ENCODE results near the gene RPS5.
"Not testable (repeated sequence)": the region's sequence is repeated elsewhere in the genome, so short reads cannot be mapped to it uniquely, and the experiment has no call there.

Gene RPS5

DNA sequence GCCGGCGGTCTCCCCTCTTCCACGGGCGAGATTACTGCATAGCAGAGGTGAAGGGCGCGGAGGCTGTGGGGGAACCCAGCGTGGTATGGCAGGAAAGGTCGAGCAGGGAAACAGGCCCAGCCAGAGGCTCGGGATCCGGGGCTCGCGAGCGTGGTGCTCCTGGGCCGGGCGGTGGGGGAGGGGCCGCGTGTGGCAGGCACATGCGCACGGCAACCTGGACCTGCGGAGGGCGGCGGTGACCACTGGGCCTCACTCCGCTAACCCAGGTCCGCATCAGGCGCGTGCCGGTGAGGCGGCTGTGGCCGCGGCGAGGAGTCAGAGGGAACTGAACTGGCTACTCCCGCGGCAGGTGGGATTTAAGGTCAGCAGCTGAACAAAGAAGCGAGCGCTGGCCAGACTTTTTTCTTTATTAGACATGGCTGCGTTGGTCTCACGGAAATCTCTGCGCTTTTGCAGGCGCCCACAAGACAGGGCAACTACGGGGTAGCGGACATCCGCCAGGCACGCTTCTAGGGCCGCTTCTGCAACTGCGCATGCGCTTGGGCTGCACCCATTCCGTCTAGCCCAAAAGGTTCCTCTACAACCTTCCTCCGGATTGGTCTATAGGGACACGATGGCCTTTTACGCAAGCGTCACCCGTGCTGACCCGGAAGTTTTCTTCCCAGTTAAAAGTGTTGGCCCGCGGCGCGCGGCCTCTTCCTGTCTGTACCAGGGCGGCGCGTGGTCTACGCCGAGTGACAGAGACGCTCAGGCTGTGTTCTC, at the start of gene RPS5:
Gene RPS5, plus strand, starts transcription at position 694 of the 762 bp plus-strand sequence. CDS start 869 bp downstream, outside the sequence.
- DNase-seq: peak; percentile 80

DNA sequence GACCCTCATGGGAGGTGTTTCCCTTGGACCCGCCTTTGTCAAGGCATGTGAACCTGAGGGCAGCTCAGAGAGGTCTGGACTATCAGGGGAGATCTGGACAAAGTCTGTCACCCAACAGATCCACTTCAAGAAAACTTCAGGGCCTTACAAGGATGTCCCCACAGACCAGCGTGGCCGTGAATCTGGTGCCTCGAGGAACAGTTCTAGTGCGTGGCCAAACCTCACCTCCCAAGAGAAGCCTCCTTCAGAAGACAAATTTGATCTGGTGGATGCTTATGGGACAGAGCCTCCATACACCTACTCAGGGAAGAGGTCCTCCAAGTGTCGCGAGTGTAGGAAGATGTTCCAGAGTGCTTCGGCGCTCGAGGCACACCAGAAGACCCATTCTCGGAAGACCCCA, 48.7 kb upstream of the RPS5 start:
- DNase-seq: no peak

DNA sequence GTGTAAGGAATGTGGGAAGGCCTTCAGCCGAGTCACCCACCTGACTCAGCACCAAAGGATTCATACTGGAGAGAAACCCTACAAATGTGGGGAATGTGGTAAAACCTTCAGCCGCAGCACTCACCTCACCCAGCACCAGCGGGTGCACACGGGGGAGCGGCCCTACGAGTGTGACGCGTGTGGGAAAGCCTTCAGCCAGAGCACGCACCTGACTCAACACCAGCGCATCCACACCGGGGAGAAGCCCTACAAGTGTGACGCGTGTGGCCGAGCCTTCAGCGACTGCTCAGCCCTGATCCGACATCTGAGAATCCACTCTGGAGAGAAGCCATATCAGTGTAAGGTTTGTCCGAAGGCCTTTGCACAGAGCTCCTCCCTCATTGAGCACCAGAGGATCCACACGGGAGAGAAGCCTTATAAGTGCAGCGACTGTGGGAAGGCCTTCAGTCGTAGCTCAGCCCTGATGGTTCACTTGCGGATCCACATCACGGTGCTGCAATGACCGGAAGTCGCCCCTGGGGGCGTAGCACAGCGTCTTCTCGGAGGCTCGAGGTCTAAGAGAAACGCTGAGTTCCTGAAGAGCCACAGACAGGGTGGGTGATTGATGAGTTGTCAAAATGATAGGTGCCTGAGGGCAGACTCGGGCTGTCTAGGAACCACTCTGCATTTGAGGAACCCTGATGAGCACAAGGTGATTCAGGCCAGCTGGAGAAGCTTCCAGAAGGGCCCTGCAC, 48.1 kb upstream of the RPS5 start:
- no peak for DNase-seq

DNA sequence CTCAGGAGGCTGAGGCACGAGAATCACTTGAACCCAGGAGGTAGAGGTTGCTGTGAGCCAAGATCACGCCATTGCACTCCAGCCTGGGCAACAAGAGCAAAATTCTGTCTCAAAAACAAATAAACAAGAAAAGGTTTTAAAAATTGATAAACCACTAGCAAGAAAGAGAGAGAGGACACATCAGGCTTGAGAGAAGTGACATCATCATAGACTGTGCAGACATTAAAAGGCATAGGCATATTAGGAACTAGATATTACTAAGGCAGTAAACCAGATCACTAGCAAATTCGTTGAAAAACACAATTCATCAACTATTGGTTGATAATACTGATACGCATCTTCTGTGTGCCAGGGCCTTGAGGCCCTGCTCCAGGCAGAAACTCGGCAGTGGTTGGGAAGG, 41.5 kb upstream of the RPS5 start:
- no peak for DNase-seq

DNA sequence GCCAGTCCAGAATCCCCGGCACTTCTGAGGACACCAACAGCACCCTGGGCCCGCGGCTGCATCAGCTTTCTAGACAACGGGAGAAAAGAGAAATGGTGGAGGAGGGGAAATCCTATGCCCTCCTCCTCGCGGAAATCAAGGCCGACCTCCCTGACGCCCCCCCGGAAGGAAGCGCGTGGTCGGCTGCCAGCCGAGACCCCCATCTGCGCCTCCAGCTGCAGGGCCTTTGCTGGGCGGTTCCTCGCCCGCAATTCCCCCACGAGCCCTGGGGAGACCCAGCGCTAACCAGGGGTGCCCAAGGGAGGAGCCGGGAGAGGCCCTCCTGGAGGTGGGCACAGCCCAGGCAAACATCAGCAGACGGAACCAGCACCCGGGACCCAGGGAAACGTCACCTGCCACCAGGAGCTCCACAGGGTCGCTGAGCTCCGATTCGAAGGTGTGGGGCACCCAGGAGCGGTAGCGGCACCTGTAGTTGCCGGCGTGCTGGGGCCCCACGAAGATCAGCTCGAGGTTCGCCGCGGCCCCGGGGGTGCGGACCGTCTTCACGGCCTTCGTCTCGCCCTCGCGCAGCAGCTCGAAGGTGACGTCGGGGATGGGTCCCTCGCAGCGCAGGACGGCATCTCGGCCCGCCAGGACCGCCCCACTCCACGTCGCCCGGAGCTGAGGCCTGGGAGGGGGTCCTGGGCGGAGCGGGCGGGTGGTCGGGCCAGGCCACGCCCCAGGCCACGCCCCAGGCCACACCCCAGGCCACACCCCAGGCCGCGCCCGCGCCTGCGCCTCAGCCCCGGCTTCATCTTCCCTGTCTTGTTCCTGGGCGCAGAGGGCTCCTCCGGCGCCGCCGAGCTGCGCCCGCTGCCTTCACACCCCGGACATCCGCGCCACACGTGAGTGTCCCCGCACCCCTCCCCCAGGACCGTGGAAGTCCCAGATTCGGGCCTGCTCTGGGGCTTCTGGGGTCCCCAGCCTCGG, 39.8 kb upstream of the RPS5 start:
- peak; percentile 25 for DNase-seq

DNA sequence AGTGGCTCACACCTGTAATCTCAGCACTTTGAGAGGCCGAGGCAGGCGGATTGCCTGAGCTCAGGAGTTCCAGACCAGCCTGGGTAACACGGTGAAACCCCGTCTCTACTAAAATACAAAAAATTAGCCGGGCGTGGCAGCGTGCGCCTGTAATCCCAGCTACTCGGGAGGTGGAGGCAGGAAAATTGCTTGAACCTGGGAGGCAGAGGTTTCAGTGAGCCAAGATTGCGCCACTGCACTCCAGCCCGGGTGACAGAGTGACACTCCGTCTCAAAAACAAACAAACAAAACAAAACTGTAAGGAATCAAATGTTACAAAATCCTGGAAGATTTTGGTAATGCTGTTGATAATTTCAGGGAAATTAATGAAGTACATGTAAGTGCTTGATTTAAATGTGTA, 39.0 kb upstream of the RPS5 start:
- DNase-seq: not testable (repeated sequence)

DNA sequence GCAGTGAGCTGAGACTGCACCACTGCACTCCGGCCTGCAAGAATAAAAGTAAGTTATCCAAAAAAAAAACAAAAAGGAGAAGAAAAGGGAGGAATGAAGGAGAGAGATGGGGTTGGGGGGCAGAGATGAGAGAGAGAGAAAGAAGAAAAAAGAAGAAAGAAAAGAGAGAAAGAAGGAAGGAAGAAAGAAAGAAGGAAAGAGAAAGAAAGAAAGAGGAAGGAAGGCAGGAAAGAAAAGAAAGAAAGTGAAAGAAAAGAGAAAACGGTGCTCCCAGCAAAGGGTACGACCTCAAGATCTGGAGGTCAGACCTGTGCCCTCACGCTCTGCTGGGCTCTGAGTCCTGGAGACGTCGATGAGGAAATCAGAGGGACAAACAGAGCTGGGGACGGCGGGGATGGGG, 37.5 kb upstream of the RPS5 start:
- DNase-seq: no peak

DNA sequence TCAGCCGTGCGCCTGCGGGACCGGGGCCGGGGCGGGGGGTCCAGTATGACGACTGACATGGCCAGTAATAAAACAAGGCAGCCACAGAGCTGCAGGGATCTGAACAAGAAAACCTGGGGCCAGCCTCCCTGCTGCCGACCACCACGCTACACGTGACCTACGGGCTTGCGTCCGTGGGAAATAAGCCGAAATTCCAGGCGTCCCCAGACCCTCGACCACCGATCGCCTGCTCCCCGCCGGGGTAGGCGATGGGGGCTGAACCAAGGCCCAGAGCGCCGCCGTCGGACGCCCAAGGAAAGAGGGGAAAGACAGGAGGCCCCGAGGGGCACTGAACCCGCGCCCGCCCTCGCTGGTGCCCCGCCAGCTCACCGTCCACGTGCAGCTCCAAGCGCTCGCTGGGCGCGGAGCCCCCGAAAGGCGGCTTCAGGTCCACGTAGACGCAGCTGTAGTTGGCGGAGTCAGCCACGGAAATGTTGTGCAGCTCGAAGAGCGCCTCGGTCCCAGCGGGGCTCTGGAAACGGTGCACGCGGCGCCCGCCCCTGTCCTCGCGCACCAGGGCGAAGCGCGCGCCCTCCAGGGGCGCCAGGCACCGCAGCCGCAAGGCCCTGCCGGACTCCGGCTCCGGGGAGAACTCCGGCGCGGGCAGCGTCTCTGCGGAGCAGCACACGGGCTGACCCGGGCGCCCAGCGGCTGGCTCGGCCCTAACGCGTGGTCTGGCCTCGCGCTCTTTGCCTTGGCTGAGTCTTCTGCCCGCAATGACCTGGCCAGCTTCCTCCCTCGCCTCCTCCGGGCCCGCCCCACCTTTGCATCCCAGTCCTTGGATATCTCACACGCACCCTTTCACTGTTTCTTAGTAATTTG, 36.8 kb upstream of the RPS5 start:
- DNase-seq: no peak

DNA sequence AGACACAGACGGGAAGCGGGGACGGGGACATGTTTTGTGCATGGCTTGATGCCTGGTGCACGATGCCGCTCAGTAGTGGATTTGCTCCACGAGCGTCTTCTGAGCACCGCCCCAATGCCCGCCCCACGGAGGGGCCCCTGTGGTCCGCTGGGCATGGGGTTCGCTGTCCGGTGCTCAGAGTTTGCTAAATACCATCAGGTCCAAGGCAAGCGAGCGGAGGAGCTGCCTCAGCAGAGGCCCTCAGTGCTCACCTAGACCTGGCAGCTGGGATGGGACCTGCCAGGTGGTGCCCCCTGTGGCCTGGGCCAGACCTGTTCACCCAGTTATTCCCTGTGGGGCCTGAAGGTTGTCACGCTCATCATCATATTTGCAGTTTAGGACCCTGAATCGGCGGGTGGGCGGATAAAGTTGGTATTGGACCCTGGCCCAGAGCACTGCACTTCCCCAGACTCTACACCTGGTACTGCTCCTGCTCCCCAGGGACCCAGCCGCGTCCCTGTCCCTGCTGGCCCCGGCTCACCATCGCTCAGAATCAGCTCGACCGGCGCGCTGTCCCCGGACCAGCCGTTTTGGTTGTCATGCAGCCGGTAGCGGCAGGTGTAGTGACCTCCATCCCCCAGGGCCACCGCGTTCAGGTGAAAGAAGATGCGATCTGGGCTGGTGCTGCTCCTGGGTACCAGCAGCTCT, 36.1 kb upstream of the RPS5 start:
- DNase-seq: no peak

DNA sequence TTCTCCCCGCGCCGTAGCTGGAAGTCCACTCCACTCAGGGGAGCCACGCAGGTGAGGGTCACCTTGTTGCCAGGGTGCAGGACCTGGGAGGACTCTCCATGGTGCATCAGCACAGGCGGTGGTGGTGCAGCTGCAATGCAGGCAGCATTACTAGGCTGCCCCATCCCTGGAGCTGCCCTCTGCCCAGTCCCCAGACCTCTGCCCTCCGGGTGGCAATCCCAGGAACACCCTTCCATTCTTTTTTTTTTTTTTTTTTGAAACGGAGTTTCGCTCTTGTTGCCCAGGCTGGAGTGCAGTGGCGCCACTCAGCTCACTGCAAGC, 35.6 kb upstream of the RPS5 start:
- no peak for DNase-seq

DNA sequence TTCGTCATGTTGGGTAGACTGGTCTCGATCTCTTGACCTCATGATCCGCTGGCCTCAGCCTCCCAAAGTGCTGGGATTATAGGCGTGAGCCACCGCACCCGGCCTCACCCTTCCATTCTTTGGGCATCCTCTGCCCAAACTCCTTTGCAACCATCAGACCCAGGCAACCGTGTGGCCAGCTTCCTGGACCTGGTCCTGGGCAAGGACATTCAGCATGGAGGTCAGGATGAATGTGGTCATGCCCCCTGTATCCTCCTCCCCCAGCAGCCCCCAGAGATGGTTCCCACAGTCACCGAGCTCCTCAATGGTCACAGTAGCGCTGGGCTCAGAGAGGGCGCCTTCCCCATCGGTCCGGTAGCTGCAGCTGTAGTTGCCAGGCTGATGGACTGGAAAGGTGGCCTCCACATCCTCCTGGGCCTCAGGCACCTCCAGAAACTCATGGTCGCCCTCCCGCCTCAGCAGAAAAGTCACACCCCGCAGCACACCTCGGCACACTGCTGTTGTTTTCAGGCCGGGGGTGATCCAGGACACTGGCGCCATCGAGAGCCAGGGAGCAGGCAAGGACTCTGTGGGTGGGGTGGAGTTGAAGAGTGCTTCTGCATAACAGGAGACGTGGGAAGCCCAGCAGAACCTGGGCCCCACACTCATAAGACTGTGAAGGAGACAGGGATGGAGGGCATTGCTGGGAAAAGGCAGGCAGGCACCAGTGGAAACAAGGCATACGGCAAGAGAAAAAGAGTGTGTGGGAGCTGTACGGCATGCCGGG, 34.9 kb upstream of the RPS5 start:
- no peak for DNase-seq

DNA sequence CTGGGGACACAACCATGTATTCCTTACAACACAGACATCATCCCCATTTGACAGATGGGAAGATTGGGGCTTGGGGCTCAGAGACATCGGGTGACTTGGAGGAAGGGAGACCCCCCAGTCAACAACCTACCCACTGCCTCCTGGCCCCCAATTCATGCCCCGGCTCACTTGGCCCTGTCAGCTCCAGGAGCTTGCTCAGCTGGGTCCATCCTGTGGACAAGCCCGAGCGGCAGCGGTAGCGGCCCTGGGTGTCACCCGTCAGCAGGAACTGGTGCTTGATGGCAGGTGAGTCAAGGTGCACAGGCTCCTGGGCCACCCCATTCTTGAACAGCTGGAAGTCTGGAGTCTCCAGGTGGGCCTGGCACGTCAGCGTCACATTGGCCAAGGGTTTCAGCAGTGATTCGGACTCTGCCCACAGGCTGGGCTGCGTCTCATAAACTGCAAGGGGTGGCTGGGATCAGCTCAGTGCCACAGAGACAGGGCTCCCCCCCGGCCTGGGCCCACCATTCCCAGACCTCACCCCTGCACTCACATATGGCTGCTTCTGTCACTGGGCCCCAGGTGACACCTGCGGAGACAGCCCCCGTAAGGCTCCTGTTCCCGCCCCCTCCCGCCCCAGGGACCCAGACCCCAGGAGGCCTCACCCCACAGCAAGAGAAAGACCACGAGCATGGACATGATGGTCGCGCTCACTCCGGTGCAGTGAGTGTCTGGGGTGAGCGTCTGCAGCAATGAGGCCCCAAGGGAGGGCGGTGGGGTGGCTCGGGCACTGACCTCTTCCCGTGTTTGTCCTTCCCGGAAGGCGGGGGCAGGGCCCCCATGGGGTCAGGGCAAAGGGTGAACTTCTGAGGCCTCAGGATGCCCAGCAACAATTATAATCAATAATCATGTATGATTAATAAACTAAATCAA, 34.1 kb upstream of the RPS5 start, which contains the start of gene A1BG:
Gene A1BG, minus strand, starts transcription at position 733 of the 912 bp plus-strand sequence. Its CDS starts 55 bp downstream, at position 678.
- no peak for DNase-seq

DNA sequence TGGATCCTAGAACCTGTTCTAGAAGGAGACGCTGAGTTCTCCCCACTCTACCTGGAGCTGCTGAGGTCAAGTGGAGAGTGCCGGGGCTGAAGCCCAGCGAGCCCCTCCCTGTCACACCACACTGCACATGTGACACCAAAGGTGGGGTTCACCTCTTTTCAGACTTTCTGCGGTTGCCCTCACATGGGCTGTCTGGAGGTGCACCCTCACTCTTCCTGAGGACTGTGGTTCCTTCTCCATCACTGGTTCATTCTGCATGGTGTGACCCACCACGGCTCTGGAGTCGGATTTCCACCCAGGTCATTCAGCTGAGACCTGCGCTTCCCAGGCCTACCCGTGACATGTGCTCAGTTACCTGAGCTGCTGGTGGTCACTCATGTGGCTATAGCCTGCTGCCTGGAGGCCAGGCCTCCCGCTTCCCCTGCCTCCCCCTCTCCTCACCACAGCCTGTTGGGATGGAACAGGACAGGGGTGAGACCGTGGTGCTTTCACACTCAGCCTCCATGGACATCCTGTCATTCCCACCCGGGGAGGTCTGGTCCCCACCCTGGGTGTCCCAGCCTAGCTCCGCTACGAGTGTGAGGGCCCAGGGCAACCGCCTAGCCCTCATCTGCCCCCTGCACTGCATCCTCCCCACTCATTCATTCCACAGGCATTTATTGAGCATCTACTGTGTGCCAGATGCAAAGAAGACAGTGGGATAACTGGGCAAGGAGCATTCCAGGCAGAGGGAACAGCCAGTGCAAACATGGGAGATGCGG, 33.2 kb upstream of the RPS5 start:
- no peak for DNase-seq

DNA sequence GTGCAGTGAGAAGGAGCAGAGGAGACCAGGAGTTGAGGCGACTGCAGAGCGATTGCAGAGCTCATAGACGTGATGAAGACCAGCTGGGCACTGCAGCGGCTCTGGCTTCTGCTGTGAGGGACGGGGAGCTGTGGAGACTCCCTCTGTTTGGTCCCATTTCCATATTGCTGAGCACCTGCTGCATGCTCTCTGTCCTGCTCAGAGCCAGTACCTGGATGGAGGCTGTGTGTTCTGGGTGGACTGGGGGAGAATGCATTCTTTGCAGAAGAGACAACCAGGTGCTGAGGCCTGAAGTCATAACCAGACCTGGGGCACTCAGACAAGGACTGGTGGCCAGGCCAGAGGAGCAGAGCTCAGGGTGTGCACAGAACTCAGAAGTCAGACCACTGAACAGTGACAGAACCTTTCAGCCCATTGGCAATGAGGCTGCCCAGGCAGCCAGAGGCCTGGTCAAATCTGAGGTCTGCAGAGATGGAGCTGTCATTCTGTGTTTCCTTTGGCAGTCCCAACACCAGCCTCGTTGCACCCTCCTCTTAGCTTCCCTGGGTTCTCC, 32.5 kb upstream of the RPS5 start:
- DNase-seq: no peak

DNA sequence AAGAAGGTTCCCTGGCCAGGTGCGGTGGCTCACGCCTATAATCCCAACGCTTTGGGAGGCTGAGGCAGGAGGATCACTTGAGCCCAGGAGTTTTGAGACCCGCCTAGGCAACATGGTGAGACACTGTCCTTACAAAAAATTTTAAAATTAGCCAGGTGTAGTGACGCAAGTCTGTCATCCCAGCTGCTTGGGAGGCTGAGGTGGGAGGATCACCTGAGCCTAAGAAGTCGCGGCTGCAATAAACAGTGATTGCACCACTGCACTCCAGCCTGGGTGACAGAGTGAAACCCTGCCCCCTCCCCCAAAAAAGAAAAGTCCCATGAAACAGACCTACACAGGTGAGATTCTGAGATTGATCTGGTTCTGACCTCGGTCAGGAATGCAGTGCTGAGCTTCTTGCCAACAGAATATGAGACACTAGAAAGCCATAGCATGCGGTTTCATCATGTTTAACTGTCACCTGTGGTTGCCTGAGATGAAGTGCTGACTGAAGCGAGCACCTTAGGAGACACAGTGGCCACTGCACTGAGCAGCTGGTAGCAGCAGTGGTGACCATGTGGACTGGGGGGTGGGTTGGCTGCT, 31.8 kb upstream of the RPS5 start:
- no peak for DNase-seq

DNA sequence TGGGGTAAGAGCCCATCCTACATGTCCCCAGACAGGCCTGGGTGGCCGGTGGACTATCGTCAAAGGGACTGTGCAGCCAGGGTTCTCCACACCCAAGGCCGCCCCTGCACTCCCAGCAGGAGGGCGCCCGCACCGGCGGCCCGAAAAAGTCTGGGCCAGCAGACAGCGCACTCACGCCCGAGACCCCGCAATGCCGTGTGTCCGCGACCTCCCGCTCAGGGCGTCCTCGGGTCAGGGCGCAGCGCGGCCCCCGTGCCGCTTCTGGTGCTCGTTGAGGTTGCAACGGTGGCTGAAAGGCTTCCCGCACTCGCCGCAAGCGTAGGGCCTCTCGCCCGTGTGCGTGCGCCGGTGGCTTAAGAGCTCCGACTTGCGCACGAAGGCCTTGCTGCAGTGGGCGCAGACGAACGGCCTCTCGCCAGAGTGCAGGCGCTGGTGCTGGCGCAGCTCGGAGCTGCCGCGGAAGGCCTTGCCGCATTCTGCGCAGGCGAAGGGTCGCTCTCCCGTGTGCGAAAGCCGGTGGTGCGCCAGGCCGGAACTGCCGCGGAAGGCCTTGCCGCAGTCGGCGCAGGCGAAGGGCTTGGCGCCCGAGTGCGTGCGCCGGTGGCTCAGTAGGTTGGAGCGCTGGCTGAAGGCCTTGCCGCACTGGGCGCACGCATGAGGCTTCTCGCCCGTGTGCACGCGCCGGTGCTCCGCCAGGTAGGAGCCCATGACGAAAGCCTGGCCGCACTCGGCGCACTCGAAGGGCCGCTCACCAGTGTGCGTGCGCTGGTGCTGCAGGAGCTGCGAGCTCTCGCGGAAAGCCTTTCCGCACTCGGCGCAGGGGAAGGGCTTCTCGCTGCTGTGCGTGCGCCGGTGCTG, 30.9 kb upstream of the RPS5 start:
- no peak for DNase-seq
